Adrenal gland (tissue), 12 donors: ENCODE results near the gene KCTD11. TPM values are rescaled to one million over a fixed set of nuclear protein-coding genes. Genes with fewer than 3 reads are reported as not detected.

ENCODE experiments used
- DNase-seq, 7 donors: peaks; one replicate each; pipeline ENCODE4 v3.0.0-alpha.2; 2019 to 2020
- H3K27ac ChIP-seq, 5 donors: fragments of 200-600 bp; sonication (generic) in 4 of 5; 1 replicate in 3 of 5; 2 replicates in 2 of 5; pipeline versions ENCODE4 v1.5.1 to v1.8.0; 2016 to 2020; ENCODE audit warnings: mild to moderate bottlenecking in 1 of 5
- H3K27me3 ChIP-seq: fragments of 200-600 bp; 2 replicates; pipeline ENCODE4 v1.8.0; 2021
- H3K36me3 ChIP-seq, 2 donors: fragments of 200-600 bp; replicated peaks in 1 of 2; 1 replicate in 1 of 2; 2 replicates in 1 of 2; pipeline versions ENCODE4 v1.5.1 to v1.8.0; 2018 to 2022
- H3K4me1 ChIP-seq, 2 donors: fragments of 200-600 bp; replicated peaks in 1 of 2; 1 replicate in 1 of 2; 2 replicates in 1 of 2; pipeline versions ENCODE4 v1.5.1 to v1.8.0; 2018 to 2021
- H3K4me3 ChIP-seq, 4 donors: fragments of 200-600 bp; sonication (generic) in 3 of 4; one replicate each; pipeline ENCODE4 v1.5.1; 2016 to 2018
- H3K9me3 ChIP-seq, 3 donors: fragments of 200-600 bp; sonication (generic) in 1 of 3; replicated peaks in 1 of 3; 1 replicate in 2 of 3; 2 replicates in 1 of 3; pipeline versions ENCODE4 v1.5.1 to v1.8.0; 2016 to 2021
- CTCF ChIP-seq, 6 experiments: fragments of 450-650 bp in 4 of 6; fragments of 200-600 bp in 2 of 6; sonication (generic) in 1 of 6; IDR thresholded peaks; 1 replicate in 5 of 6; 2 replicates in 1 of 6; pipeline versions ENCODE4 v1.5.1 to v1.8.0; 2016 to 2021; ENCODE audit warnings: antibody characterized with exemption in 6 of 6, mild to moderate bottlenecking in 2 of 6, moderate library complexity in 1 of 6
- POLR2A ChIP-seq, 2 donors: fragments of 450-650 bp; IDR thresholded peaks; one replicate each; pipeline ENCODE4 v1.6.1; 2017; ENCODE audit warnings: antibody characterized with exemption in 2 of 2, mild to moderate bottlenecking in 2 of 2, moderate library complexity in 1 of 2
- WGBS, 4 donors: extraction: QIAGEN DNeasy Blood & Tissue Kit in 2 of 4; methylation state at CpG; one replicate each; pipeline versions ENCODE4 v1.1.5 to v1.1.7; 2013 to 2017; 5-methylcytosine and 5-hydroxymethylcytosine counted together
- intact Hi-C, 2 donors: fragments of 100-400 bp; cut with DNase I; formaldehyde crosslinking; loops; one replicate each; pipeline versions ENCODE4 v1.14.1 to v1.15.0; 2022 to 2023
- polyA plus RNA-seq, 3 donors: library from polyadenylated mRNA; stranded (reverse); fragments of 200-250 nt in 2 of 3; fragments of 350-450 nt in 1 of 3; fragmentation: Illumina TruSeq in 1 of 3; extraction: RNeasy Lipid Tissue Mini Kit (QIAGEN cat#74804) in 1 of 3; gene quantifications; one replicate each; pipeline ENCODE4 v1.2.3, GENCODE V29; 2013 to 2014
- total RNA-seq, 9 donors: library from RNA; depleted of rRNA in 4 of 9; stranded (reverse); fragments of >200 nt in 4 of 9; fragments of 120-200 nt in 1 of 9; fragmentation: NEBNext Ultra II Directional in 1 of 9; extraction: Animal tissue kit (Norgen Biotek cat#: 25700) in 1 of 9; gene quantifications; one replicate each; pipeline versions ENCODE4 v1.1.0 to v1.2.4, GENCODE V29; 2013 to 2023
- donor health status: healthy with polysubstance abuse.
- donor health status: Bipolar disorder and iron deficiency.
- donor health status: DM: yes; HTN: yes; CAD: no.
- donor health status: DM: no; HTN: no; CAD: no.
- donor health status: DM: no; HTN: no; CAD: no.
- donor health status: DM: yes; HTN: yes; CAD: no.

The KCTD11 gene
- total and polyA plus RNA-seq, 12 donors, result 5.2 to 13.8 (median 10.3) TPM

DNA sequence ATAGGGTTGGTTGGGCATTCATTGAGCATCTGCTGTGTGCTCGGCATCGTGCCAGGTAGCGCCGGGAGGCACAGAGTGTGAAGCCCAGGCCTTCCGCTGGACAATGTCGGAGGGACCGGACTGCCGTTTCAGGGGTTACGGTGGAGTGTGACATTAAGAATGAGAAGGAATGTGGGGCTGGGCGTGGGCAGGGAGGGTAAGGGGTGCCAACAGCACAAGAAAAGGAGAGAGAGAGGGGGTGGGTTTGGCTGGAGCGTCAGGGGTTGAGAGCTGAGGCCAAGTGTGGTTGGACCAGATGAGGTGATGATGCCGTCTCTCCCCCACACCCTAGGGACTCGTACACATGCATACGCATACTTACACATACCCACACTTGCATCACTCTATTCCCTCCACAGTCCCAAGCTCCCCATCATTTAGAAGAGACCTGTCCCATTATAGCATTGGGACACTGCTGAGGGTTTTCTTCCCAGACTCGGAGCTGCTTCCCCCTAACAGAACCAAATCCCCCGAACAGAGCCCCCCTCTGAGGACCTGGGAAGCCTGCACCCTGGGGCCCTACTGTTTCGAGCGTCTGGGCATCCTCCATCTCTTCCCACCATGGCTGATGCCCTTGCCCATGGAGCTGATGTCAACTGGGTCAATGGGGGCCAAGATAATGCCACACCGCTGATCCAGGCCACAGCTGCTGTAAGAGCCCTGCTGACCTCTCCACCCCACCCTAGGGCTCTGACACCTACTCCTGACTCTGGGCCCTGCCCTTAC, 3.3 kb upstream of the KCTD11 start:
- intact Hi-C loops, result no loop called here
- TF ChIP-seq POLR2A (IDR thresholded peaks at IDR 0.05) (peak in 1 of 2 donors; percentile 3), CTCF (IDR thresholded peaks at IDR 0.05) (no peak)
- Histone ChIP-seq H3K4me1 (peaks cover 21 to 45% of the 10 kb centered on the region in 2 donors), H3K27me3 (no peaks in the 10 kb centered on the region), H3K9me3 (no peaks in the 10 kb centered on the region), H3K27ac (peak overlapping the region in 2 of 5 donors; percentile 29 to 95), H3K4me3 (no peak overlapping the region), H3K36me3 (no peaks in the 10 kb centered on the region)
- WGBS, 4 donors, result 71 to 90% (median 80%) methylated on average over 19 of the region's 19 CpGs
- DNase-seq, result peak in 2 of 7 donors; percentile 31 to 51

DNA sequence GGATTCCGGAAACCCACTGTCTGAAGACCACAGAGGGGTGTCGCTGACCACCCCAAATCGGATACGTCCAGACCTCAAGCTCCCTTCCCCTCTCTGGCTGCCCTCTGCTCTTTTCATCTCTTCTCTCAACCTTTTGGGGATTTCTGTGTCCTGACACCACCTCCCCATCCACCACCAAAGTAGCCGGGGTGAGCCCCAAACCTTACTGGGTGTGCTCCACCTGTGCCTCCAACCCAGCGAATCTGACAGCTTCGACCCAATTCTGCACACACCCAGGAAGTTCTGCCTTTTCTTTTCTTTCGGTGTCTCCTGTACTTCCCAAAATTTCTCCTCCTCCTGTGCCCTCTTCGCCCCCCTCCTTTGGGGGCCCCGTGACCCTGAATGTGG, 534 bp downstream of the KCTD11 start:
- intact Hi-C loops, result loop anchor here (10.0 kb wide), 2 partner anchors 202 to 212 kb away; partner anchors contain the start of genes SENP3 (in 1 of the 2) and TNFSF13 (in 1 of the 2)

DNA sequence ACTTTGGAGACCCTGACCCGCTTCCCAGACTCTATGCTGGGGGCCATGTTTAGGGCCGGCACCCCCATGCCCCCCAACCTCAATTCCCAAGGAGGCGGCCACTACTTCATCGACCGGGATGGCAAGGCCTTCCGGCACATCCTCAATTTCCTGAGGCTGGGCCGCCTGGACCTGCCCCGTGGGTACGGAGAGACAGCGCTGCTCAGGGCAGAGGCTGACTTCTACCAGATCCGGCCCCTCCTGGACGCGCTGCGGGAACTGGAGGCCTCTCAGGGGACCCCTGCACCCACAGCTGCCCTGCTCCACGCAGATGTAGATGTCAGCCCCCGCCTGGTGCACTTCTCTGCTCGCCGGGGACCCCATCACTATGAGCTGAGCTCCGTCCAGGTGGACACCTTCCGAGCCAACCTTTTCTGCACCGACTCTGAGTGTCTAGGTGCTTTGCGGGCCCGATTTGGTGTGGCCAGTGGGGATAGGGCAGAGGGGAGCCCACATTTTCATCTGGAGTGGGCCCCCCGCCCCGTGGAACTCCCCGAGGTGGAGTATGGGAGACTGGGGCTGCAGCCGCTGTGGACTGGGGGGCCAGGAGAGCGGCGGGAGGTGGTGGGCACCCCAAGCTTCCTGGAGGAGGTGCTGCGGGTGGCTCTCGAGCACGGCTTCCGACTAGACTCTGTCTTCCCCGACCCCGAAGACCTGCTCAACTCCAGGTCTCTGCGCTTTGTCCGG, 1.1 kb downstream of the KCTD11 start:
- Histone ChIP-seq H3K36me3 (no peaks in the 10 kb centered on the region), H3K27ac (peak overlapping the region in 1 of 5 donors; percentile 99), H3K4me1 (peaks cover 21 to 31% of the 10 kb centered on the region in 2 donors), H3K9me3 (no peaks in the 10 kb centered on the region), H3K4me3 (peak overlapping the region in 1 of 4 donors; percentile 78), H3K27me3 (no peaks in the 10 kb centered on the region)
- intact Hi-C loops, result loop anchor here (10.0 kb wide), 2 partner anchors 202 to 212 kb away; partner anchors contain the start of genes SENP3 (in 1 of the 2) and TNFSF13 (in 1 of the 2)
- DNase-seq, result peak in 2 of 7 donors; percentile 28 to 37
- 89 to 92% (median 90%) methylated on average over 19 to 37 of the region's 37 CpGs for WGBS, 4 donors
- TF ChIP-seq CTCF (IDR thresholded peaks at IDR 0.05), result no peak
- TF ChIP-seq POLR2A (IDR thresholded peaks at IDR 0.05), result no peak

More for the DNA sequence above, 534 bp downstream of the KCTD11 start:
- no peaks in the 10 kb centered on the region for H3K9me3 ChIP-seq
- H3K4me1 ChIP-seq, result peaks cover 21 to 37% of the 10 kb centered on the region in 2 donors
- WGBS, 4 donors, result 25 to 32% (median 27%) methylated on average over 10 of the region's 10 CpGs
- no peak for DNase-seq
- no peaks in the 10 kb centered on the region for H3K36me3 ChIP-seq
- peak overlapping the region; percentile 95 to 99 (median 98) for H3K27ac ChIP-seq
- peak overlapping the region in 3 of 4 donors; percentile 47 to 78 (median 68) for H3K4me3 ChIP-seq
- no peaks in the 10 kb centered on the region for H3K27me3 ChIP-seq
- TF ChIP-seq POLR2A (IDR thresholded peaks at IDR 0.05) (no peak), CTCF (IDR thresholded peaks at IDR 0.05) (peak in 3 of 6 experiments; percentile 35 to 44 (median 37))

- intact Hi-C loops, result loop anchor here (10.0 kb wide), 2 partner anchors 200 to 210 kb away; partner anchors contain the start of genes SENP3 (in 1 of the 2) and TNFSF13 (in 1 of the 2)
- H3K4me3 ChIP-seq, result no peak overlapping the region
- peak in 2 of 7 donors; percentile 41 to 45 for DNase-seq
Observed at GRCh38 chr17:7354262-7354843, 2.4 kb downstream of the KCTD11 start.

More at GRCh38 chr17:7354262-7354843, 2.4 kb downstream of the KCTD11 start:
- H3K9me3 ChIP-seq, result no peaks in the 10 kb centered on the region
- peaks cover 18 to 26% of the 10 kb centered on the region in 2 donors for H3K4me1 ChIP-seq
- no peaks in the 10 kb centered on the region for H3K36me3 ChIP-seq
- no peak for TF ChIP-seq CTCF (IDR thresholded peaks at IDR 0.05)
- TF ChIP-seq POLR2A (IDR thresholded peaks at IDR 0.05), result no peak
- no peak overlapping the region for H3K27ac ChIP-seq
- no peaks in the 10 kb centered on the region for H3K27me3 ChIP-seq
- WGBS, 4 donors, result 73 to 76% (median 76%) methylated on average over 6 to 9 of the region's 9 CpGs
